Activated CD8-positive, alpha-beta memory T cell treated with anti-CD3 and anti-CD28 coated beads for 4 hours (primary cell): Measurements from ENCODE around the gene KRTAP10-9.
"Not testable (repeated sequence)": the region's sequence is repeated elsewhere in the genome, so short reads cannot be mapped to it uniquely, and the experiment has no call there.

ENCODE experiments used
- DNase-seq, 2 donors: peaks; one replicate each; pipeline ENCODE4 v3.0.0-alpha.2; 2020; ENCODE audit warnings: low read depth in 2 of 2

Gene KRTAP10-9

GRCh38 chr21:44639331-44639655, 12.4 kb downstream of the KRTAP10-9 start:
- DNase-seq: no peak

GRCh38 chr21:44640761-44641160, 13.9 kb downstream of the KRTAP10-9 start:
- DNase-seq: no peak

GRCh38 chr21:44643741-44644310, 16.9 kb downstream of the KRTAP10-9 start:
- DNase-seq: no peak

- no peak for DNase-seq
These were observed 18.0 kb downstream of the KRTAP10-9 start for GRCh38 chr21:44644878-44645277.

GRCh38 chr21:44646366-44647221, 19.7 kb downstream of the KRTAP10-9 start, which contains the start of gene KRTAP10-11:
TSS of gene KRTAP10-11 (plus strand) at chr21:44646414. CDS start at chr21:44646459, 45 bp downstream.
- not testable (repeated sequence) for DNase-seq

- DNase-seq: no peak
These were observed 20.3 kb downstream of the KRTAP10-9 start for GRCh38 chr21:44647222-44647552.

GRCh38 chr21:44648557-44649311, 21.8 kb downstream of the KRTAP10-9 start:
- no peak for DNase-seq

GRCh38 chr21:44649521-44650100, 22.7 kb downstream of the KRTAP10-9 start:
- DNase-seq: no peak

GRCh38 chr21:44650265-44650972, 23.5 kb downstream of the KRTAP10-9 start:
- no peak for DNase-seq

GRCh38 chr21:44650973-44651675, 24.2 kb downstream of the KRTAP10-9 start:
- no peak for DNase-seq

- no peak for DNase-seq
These were observed 26.2 kb downstream of the KRTAP10-9 start for GRCh38 chr21:44653123-44653522.

- DNase-seq: no peak
These were observed 27.0 kb downstream of the KRTAP10-9 start for GRCh38 chr21:44653656-44654575.

- no peak for DNase-seq
These were observed 27.8 kb downstream of the KRTAP10-9 start, which contains the start of gene KRTAP12-4 for GRCh38 chr21:44654576-44655175. TSS of gene KRTAP12-4 (minus strand) at chr21:44654659. CDS start at chr21:44654614, 45 bp downstream.

- DNase-seq: no peak
These were observed 30.0 kb downstream of the KRTAP10-9 start for GRCh38 chr21:44656868-44657267.

- peak in 1 of 2 donors; percentile 20 for DNase-seq
These were observed 31.0 kb downstream of the KRTAP10-9 start, which contains the start of gene KRTAP12-3 for GRCh38 chr21:44657635-44658540. TSS of gene KRTAP12-3 (plus strand) at chr21:44657932. CDS start at chr21:44657980, 48 bp downstream.

GRCh38 chr21:44658541-44658910, 31.6 kb downstream of the KRTAP10-9 start:
- DNase-seq: no peak

GRCh38 chr21:44658913-44659595, 32.2 kb downstream of the KRTAP10-9 start:
- DNase-seq: no peak

GRCh38 chr21:44661567-44661966, 34.7 kb downstream of the KRTAP10-9 start:
- not testable (repeated sequence) for DNase-seq
